A204.1 (cell line): ENCODE results near the gene STX4.

Experiments
- FAIRE-seq: peaks from 2 replicates; lab custom pipeline; 2012; peaks lifted over from hg19 to GRCh38; lab: Jason Lieb, UNC

The STX4 gene

DNA sequence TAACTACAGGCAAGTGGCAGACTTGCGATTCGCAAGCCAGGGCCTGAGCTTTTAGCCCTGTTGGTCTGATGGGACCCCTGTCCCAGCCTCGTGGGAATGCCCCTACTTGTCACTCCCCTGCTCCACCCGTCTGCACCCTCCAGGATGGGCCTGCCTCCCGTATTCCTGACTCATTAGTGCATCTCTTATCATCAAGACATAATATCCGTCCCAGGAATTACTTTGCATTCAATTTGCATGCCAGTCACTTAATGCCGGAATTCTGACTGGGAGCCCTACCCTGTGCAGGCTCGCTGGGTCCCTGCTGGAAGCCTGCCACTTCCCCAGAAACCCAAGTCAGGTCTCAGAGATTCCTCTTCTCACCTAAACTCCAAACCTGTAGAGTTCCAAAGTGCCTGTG, 52.1 kb downstream of the STX4 start:
- no peak for FAIRE-seq

DNA sequence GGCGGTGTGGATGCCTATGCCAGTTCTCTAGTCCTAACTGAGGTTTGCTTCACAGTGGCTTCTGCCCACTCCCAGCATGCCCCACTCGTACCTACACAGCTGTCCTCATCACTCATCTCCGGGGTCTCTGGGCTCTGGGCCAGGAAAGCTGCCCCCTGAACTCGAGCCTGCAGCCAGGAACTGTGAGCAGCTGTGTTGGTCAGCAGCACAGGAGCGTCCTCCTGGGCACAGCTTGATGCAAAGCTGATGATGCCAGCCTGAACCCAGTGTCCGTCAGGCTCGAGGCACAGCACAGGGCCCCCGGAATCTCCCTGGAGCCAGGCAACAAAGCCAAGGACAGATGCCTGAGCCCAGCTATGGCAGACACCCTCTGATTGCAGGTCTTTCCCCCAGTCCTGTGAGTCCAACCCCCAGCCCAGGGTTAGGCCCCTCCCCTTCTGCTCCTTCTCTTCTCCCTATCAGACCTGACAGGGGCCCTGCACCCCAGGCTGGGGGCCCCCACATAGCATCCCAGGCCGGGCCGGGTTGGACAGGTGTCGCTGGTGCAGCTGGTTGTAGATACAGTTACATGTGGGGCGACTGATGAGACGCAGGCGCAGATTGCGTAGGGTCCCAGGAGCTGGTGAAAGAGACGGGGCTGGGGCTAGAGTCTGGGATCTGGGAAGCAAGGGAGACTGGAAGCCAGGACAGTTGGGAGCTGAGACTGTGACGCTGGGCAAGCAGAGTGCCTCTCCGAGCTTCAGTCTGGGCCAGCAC, 52.7 kb downstream of the STX4 start:
- FAIRE-seq = no peak

- FAIRE-seq = no peak
These were observed 53.2 kb downstream of the STX4 start for GRCh38 chr16:31086629-31086906.

- FAIRE-seq = no peak
These were observed 54.1 kb downstream of the STX4 start for GRCh38 chr16:31087481-31087880.

DNA sequence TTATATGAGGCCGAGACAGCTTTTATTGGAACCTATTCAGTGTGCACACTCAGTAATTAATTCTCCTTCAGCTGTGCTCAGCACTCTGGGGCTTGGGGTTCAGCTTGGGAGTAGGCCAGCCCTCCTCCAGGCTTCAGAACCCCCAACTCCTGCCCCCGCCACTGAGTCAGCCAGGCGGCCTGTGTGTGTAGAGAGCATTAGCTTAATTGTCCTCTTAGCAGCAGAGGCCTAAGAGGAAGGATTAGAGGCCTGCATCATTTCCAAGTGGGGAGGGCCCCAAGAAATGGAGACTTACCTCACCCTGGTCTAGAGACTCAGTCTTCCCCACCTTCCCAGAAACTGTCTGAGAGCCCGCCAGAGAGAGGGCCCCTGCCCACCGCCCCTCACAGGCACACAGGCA, 54.6 kb downstream of the STX4 start:
- no peak for FAIRE-seq

DNA sequence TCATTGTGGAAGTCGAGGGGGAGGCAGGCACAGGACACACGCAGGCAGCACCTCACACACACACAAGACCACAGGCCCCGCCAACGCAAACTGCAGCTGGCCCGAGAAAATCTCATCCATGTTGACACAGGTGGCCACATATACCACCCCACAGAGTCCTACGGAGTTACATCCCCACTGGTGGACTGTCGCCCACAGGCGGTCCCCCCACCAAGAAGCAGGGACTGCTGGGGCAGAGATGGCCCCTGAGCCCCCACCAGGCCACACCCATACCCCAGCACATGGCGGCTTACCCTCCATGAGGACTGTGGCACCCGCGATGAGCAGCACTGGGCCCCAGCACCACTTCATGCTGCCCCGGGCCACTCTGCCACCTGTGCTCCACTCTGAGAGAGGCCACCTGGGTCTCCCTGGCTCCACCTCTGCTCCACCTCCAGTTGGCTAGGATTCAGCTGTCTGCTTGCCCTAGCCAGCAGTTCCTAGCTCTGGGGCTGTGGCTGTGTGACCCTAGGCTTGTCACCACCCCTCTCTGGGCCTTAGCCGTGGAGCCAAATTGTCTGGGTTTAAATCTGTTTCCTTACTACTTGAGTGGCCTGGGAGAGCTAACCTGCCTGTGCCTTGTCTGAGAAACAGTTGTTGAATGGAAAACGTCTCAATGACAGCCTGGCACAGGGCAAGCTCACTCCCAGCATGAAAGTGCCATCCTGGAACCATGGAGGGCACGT, 55.3 kb downstream of the STX4 start, which contains the start of gene PRSS53:
Gene PRSS53 (minus strand): TSS at position 485 of the 725 bp plus-strand sequence. CDS start 134 bp downstream, at position 351.
- no peak for FAIRE-seq

GRCh38 chr16:31089199-31089598, 55.8 kb downstream of the STX4 start:
- FAIRE-seq = no peak
